ENCODE results near the gene CDH12. TPM values are rescaled to one million over a fixed set of nuclear protein-coding genes. Genes with fewer than 3 reads are reported as not detected.

CDH12 gene
- total RNA-seq, 1 donor from 2014 or later: not detected

GRCh38 chr5:21831145-21831787 is 1021.9 kb downstream of the CDH12 start:
- intact Hi-C loops (cut with DNase I): no loop called here
- ATAC-seq (no peak), DNase-seq (ENCODE audit: low spot score) (no peak)

DNA sequence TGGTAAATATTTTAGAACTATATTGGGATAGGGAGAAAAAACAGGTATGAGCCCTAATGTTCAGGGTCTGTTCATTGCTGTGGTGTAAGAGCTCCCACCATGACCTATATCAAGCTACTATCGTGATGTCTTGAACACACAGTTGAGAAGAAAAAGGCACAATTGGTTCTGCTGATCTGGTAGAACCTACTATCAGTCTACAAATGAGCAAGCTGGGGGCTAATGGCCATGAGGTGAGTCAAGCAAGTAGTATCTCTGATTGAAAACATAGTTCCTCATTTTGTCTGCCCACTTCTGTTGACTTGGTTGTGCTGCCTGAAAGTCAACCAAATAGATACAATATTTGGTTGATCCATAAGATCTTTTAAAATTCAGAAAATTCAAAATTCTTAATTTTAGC is 1026.3 kb downstream of the CDH12 start:
- intact Hi-C loops (cut with DNase I): no loop called here
- DNase-seq (ENCODE audit: low spot score) (no peak), ATAC-seq (no peak)

DNA sequence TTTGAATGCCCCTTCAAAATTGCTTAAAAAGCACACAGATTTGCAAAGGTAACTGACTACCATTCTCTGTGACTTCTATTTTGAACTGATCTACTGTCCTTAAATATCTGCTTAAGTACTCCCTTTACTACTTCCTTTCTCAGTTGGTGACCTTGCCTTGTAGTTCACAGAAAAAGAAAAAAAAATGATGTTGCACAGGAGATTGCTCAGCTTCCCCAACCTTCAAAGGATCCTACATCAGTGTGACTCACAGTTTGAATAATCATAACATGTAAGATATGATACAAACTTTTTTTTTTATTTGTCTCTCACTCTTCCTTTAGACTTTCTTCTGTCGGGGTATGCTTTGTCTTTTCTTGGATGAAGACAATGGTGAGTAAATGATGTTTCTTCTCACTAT is 1029.6 kb downstream of the CDH12 start:
- ATAC-seq: no peak
- intact Hi-C loops (cut with DNase I): no loop called here
- DNase-seq (ENCODE audit: low spot score): no peak

DNA sequence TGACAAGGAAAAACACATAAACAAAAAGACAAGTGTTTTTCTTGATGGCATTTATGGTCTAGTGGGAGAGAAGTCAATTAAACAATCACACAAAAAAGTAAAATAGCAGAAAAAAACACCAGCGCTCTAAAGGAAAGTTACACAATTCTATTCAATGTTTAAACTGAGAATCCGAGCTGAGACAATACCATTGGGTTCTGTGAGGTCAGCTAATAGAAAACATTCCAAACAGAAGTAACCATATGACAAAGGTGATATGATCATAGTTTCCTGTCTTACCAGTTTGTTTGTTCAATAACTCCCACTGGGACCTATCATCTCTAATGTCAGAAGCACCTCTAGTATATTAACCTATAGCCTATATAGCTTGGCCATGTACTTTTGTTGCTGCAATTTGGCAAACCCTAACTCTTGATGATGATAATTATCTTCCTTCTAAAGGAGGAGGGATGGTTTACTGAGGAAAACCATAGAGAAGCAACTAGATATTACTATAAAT is 1030.0 kb downstream of the CDH12 start:
- intact Hi-C loops (cut with DNase I): no loop called here
- ATAC-seq (no peak), DNase-seq (ENCODE audit: low spot score) (no peak)

- no peak for ATAC-seq
- no peak for DNase-seq (ENCODE audit: low spot score)
- intact Hi-C loops (cut with DNase I): no loop called here
These were observed 1032.6 kb downstream of the CDH12 start for GRCh38 chr5:21820527-21820926.

GRCh38 chr5:21818370-21818720 is 1034.8 kb downstream of the CDH12 start:
- intact Hi-C loops (cut with DNase I): no loop called here
- ATAC-seq (no peak), DNase-seq (ENCODE audit: low spot score) (no peak)

GRCh38 chr5:21817668-21818369 is 1035.3 kb downstream of the CDH12 start:
- intact Hi-C loops (cut with DNase I): no loop called here

GRCh38 chr5:21810737-21811316 is 1042.3 kb downstream of the CDH12 start:
- DNase-seq (ENCODE audit: low spot score): no peak
- no peak for ATAC-seq
- intact Hi-C loops (cut with DNase I): no loop called here

More at GRCh38 chr5:21817668-21818369, 1035.3 kb downstream of the CDH12 start:
- DNase-seq (ENCODE audit: low spot score) (no peak), ATAC-seq (no peak)

DNA sequence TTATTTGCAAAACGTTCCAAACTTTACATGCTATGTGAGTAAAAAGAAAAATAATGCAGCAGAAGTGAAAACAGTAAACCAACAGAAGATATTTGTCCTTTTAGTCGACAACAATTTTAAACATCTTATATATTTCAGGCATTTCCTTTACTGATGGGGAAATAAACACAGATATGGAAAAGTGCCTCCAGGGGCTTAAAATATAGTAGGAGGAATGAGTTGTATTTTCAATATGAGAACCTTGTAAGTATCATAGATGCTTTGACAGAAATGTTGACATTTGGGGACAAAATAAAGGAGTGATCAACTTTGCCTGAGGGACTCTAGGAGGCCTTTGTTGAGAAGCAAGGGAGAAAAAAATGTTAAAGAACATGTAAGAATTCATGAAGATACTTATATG is 1043.5 kb downstream of the CDH12 start:
- ATAC-seq: no peak
- intact Hi-C loops (cut with DNase I): loop anchor here (10.0 kb wide), 1 partner anchor 645 kb away; no protein-coding TSS in a partner anchor
- DNase-seq (ENCODE audit: low spot score): no peak

- ATAC-seq (no peak), DNase-seq (ENCODE audit: low spot score) (no peak)
- intact Hi-C loops (cut with DNase I): loop anchor here (10.0 kb wide), 1 partner anchor 647 kb away; no protein-coding TSS in a partner anchor
These were observed 1045.2 kb downstream of the CDH12 start for GRCh38 chr5:21807953-21808352.

GRCh38 chr5:21806943-21807342 is 1046.2 kb downstream of the CDH12 start:
- ATAC-seq: no peak
- intact Hi-C loops (cut with DNase I): loop anchor here (10.0 kb wide), 1 partner anchor 648 kb away; no protein-coding TSS in a partner anchor
- no peak for DNase-seq (ENCODE audit: low spot score)

DNA sequence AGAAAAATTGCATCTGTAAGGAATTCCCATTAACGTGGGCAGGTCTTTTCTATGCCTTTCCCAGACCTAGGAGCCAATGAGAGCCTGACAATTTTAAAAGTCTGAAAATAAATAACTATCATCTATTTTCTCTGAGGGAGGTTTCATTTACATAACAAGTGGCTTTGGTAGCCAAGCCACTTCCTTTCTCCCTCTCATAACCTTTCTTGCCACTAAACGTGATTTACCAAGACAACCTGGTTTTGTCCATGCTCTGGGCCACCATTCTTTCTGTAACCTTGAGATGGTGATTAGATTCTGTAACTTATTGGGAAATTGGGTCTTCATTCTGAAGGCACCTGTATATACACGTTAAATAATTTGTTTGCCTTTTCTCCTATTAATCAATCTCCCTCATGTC is 1046.9 kb downstream of the CDH12 start:
- DNase-seq (ENCODE audit: low spot score) (no peak), ATAC-seq (no peak)
- intact Hi-C loops (cut with DNase I): loop anchor here (10.0 kb wide), 1 partner anchor 649 kb away; no protein-coding TSS in a partner anchor

DNA sequence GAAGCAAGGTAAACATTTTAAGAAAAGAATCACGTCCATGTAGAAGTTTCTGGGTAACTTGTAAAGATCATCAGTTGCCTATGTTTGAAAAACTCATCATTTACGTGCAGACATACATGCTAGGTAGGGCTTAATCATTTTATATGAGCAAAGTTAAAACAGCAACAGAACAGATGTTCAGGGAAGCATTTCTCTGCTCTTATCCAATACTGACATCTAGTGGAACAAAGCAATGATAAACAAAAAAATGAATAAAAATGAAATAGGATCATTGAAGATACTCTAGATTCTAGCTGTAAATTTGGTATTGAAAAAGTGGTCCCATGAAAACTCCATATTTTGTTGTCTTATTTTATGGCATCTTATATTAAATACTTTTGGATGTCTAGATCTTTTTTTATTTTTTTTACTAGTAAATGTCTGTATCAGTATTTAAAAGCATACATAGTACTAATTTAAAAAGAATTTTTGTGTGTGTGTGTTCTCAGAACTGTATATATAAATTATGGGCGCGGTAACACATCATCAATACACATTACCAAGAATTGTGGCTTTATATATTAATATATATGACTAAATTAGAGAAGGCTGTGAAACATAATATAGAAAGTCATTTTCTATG is 1050.2 kb downstream of the CDH12 start:
- ATAC-seq (no peak), DNase-seq (ENCODE audit: low spot score) (no peak)
- intact Hi-C loops (cut with DNase I): loop anchor here (10.0 kb wide), 1 partner anchor 652 kb away; no protein-coding TSS in a partner anchor

DNA sequence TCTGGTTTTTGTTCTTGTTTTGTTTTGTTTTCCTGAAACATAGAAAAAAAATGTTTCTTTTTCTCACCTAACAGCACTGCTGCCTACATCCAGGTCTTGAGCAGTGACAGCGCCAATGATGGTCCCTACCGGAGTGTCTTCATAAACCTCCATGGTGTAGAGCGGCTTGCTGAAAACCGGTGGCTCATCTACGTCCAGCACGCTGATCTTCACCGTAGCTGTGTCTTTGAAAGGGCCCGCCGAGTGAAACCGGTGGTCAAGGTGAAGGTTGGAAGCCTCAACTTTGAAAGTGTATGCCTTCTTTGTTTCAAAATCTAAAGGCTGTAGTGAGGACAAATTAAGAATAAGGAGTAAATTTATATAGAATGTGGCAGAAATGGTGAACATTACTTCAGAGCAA is 1051.0 kb downstream of the CDH12 start:
- intact Hi-C loops (cut with DNase I): loop anchor here (10.0 kb wide), 1 partner anchor 653 kb away; no protein-coding TSS in a partner anchor
- DNase-seq (ENCODE audit: low spot score) (no peak), ATAC-seq (no peak)

DNA sequence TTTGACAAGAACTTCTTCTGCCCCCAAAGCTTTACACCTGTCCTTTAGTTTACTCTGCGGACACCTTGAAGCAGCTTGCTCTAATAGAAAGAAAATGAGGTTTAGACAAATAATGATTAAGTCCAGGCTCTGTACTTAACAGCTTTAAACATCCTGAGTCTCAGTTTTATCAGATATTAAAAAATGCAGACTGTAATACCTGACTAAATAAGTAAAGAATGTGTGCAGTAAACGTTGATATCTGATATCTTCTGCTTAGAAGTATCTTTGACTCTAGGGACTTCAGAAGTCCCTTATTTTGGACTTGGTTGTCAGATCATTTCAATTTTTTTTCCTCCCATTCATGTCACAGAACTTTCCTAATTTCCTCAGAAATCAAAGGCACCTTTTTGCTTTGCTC is 1060.4 kb downstream of the CDH12 start:
- intact Hi-C loops (cut with DNase I): no loop called here
- ATAC-seq: no peak
- no peak for DNase-seq (ENCODE audit: low spot score)

DNA sequence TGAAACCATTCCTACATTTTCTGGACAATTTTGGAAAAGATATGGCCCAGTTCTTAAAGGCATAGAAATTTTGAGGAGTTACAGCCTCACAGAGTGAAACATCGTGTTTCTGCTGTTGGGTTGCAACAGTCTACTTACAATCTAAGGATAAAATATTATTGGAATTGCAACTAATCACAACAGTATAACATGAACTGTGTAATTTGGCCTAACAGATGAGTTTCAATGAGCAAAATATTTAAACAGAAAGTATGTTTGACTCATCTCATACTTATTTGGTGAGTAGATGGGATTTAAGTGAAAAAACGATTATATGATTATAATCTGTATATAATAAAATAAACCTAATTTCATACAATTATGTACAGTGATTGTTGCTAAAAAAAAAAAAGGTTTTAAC is 1061.8 kb downstream of the CDH12 start:
- intact Hi-C loops (cut with DNase I): no loop called here
- ATAC-seq (no peak), DNase-seq (ENCODE audit: low spot score) (no peak)

DNA sequence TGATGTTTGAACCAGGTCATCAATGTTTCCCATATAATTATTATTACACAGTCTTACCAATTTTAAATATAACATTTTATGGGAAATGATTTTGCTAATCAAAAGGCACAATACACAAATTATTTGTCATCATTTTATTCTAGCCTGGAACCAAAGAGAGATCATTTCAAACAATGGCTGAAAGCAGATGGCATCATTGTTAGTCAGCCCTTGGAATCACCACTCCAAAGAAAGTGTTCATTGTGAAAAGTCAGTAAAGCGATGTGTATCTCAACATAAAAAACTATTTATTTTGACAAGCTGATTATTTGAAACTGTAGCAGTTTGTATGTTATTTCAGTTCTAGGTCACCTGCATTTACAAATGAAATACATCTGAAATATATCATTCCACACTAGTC is 1068.7 kb downstream of the CDH12 start:
- ATAC-seq (no peak), DNase-seq (ENCODE audit: low spot score) (no peak)
- intact Hi-C loops (cut with DNase I): no loop called here

GRCh38 chr5:21783074-21783679 is 1070.0 kb downstream of the CDH12 start:
- ATAC-seq (no peak), DNase-seq (ENCODE audit: low spot score) (no peak)
- intact Hi-C loops (cut with DNase I): no loop called here

- DNase-seq (ENCODE audit: low spot score): no peak
- ATAC-seq: no peak
- intact Hi-C loops (cut with DNase I): no loop called here
These were observed 1076.7 kb downstream of the CDH12 start for GRCh38 chr5:21776466-21776865.
